H1 (cell line): ENCODE measurements around the gene SASH3. TPM values are rescaled to one million over a fixed set of nuclear protein-coding genes. Genes with fewer than 3 reads are reported as not detected.

ENCODE experiments used
- CTCF ChIP-seq, 3 experiments: IDR thresholded peaks; 1 replicate in 2 of 3; 2 replicates in 1 of 3; pipeline versions ENCODE4 v1.5.1 to v1.6.1; 2011; ENCODE audit warnings: low read length in 3 of 3, mild to moderate bottlenecking in 3 of 3, inconsistent platforms in 2 of 3, low read depth in 1 of 3, moderate library complexity in 1 of 3; ENCODE audit not compliant: insufficient read depth in 1 of 3; ENCODE audit errors: control extremely low read depth in 1 of 3
- PHF8 ChIP-seq: fragments of 200-600 bp; sonication (generic); conservative IDR thresholded peaks from 2 replicates; pipeline ENCODE4 v1.7.1; 2012; ENCODE audit warnings: low read depth, mild to moderate bottlenecking, inconsistent platforms, low read length, moderate library complexity
- RNF2 ChIP-seq: fragments of 200-900, 300-1000 bp; sonication (generic); IDR thresholded peaks from 2 replicates; pipeline ENCODE4 v1.7.1; 2016; ENCODE audit warnings: borderline replicate concordance, low read depth, mild to moderate bottlenecking, antibody characterized with exemption, low read length; ENCODE audit not compliant: poor library complexity, severe bottlenecking; ENCODE audit errors: missing control alignments
- polyA plus RNA-seq, 7 experiments: library from polyadenylated mRNA; depleted of rRNA in 3 of 7; stranded (reverse) in 5 of 7; unstranded in 2 of 7; fragments of >200 nt in 5 of 7; fragments of 200-250 nt in 2 of 7; gene quantifications; 1 replicate in 5 of 7; 2 replicates in 1 of 7; 4 replicates in 1 of 7; pipeline versions ENCODE4 v1.2.1 to v1.2.3, GENCODE V29; 2011 to 2013; ENCODE audit warnings: missing spikeins in 2 of 7, mixed read lengths in 2 of 7
- total RNA-seq: library from RNA; stranded (reverse); fragmentation: NEBNext Ultra II Directional; extraction: Animal tissue kit (Norgen Biotek cat#: 25700); gene quantifications from 2 replicates; pipeline ENCODE4 v1.2.1, GENCODE V29; 2021

The SASH3 gene
- total and polyA plus RNA-seq, 2 of the 8 experiments (the other 6 are each of a cell fraction or from before 2014, with no cell fraction given): not detected

GRCh38 chrX:129733335-129733734, 46.4 kb upstream of the SASH3 start (continued):
- no peak for TF ChIP-seq PHF8
- TF ChIP-seq CTCF (IDR thresholded peaks at IDR 0.05; ENCODE audit: control extremely low read depth in 1 of 3, insufficient read depth in 1 of 3, low read depth in 1 of 3, low read length in 3 of 3): no peak
- TF ChIP-seq RNF2: no peak
